ENCODE results near the gene GRID2IP.

Gene GRID2IP

DNA sequence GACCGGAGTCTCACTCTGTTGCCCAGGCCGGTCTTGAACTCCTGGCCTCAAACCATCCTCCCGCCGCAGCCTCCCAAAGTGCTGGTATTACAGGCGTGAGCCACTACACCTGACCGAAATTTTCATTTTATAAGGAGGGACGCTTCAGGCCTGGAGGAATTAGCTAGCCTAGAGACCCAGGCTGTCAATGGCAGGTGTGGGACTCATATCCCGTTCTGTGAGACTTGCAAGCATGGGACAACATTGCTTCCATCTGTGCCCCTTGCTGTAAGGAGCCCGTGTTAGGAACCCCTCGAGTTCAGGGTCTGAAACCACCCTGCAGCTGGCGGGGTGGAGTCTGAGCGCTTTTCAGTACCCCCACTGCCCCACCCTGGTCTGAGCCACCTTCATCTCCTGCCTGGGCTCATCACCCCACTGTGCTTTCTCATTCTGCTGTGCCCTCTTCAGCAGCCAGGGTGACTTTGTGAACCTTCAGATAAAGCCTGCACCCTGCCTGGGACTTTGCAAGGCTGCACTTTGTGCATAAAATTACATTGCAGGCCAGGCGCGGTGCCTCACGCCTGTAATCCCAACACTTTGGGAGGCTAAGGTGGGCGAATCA, 102.2 kb downstream of the GRID2IP start:
- DNase-seq (ENCODE audit: low read depth in 2 of 2), result no peak

DNA sequence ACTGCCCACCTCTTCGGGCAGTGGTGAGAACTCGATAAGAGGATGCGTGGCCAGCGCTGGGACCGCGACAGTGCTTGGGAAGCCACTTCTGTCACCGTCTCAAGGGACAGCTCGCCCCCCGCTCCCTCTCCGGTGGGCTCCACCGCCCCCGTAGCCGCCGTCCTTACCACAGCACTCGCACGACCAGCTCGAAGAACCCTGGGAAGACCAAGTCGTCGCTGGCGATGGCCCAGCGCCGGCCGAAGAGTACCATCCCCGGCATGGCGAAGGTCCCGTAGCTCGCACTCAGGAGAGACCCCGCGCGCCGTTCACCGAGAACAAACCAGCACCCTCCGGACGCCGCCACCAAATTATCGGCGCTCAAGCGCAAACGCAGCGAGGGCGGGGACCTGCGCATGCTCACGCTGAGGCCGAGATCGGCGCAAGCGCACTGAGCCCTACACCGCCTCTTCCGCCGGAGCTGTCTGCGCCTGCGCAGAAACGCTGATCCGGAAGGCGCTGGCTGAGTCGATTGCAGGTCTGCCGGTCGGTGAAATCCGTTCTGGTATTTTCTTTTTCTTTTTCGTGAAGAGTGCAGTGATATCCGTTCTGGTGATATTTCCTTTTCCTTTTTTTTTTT, 103.6 kb downstream of the GRID2IP start, which contains the start of gene DAGLB:
DAGLB (minus strand) TSS at position 374 of the 619 bp plus-strand sequence; CDS start at position 262, 112 bp downstream.
- peak; percentile 85 to 89 for DNase-seq (ENCODE audit: low read depth in 2 of 2)
